Stimulated activated CD4-positive, alpha-beta T cell treated with anti-CD3 and anti-CD28 coated beads, Interleukin-15, amount 100 ng/mL, for 48 hours (primary cell): ENCODE measurements around the gene BTBD9.
"Not testable (repeated sequence)": the region's sequence is repeated elsewhere in the genome, so short reads cannot be mapped to it uniquely, and the experiment has no call there.

Experiments
- DNase-seq, 2 donors: peaks; one replicate each; pipeline ENCODE4 v3.0.0-alpha.2; 2020; ENCODE audit warnings: low read depth in 2 of 2

BTBD9 gene

DNA sequence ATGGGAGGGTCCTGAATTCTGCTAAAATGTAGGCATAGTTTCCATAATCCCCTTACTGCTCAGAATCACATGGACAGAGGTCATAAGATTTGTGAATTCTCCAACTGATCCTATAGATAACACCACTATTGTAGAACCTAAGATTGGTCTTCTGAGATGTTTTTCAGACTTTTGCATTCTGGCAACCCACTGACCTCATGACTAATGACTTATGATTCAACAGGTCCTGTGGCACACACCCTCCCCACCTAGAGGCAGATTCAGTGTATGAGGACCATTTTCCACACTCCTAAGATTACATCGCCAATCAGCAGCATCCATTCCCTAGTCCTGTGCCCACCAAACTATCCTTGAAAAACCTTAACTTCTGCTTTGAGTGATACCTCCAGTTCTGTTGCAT is 207.2 kb downstream of the BTBD9 start:
- no peak for DNase-seq

DNA sequence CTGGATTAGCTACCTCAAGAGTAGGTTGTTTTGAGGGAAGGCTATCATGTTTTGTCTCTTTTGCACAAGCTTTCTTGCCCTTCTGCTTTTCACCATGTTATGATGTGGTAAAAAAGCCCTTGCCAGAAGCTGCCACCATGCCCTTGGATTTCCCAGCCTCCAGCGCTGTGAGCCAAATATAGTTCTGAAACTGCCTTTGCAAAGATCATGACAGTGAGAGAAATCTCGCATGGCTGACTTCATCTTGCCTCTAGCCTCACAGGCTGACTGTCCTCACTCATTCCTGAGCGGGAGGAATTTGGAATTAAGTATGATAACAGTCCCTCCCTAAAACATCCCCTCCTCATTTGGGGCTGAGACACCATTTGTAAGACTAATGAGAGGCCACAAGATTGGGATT is 207.7 kb downstream of the BTBD9 start:
- DNase-seq = no peak

- no peak for DNase-seq
These were observed 210.2 kb downstream of the BTBD9 start for GRCh38 chr6:38429546-38429945.

- no peak for DNase-seq
These were observed 212.1 kb downstream of the BTBD9 start for GRCh38 chr6:38427492-38428210.

GRCh38 chr6:38425788-38426488 is 213.8 kb downstream of the BTBD9 start:
- not testable (repeated sequence) for DNase-seq

- DNase-seq = no peak
These were observed 216.0 kb downstream of the BTBD9 start for GRCh38 chr6:38423746-38424145.

GRCh38 chr6:38420207-38420606 is 219.5 kb downstream of the BTBD9 start:
- DNase-seq = no peak

- DNase-seq = no peak
These were observed 222.2 kb downstream of the BTBD9 start for GRCh38 chr6:38417521-38417920.

DNA sequence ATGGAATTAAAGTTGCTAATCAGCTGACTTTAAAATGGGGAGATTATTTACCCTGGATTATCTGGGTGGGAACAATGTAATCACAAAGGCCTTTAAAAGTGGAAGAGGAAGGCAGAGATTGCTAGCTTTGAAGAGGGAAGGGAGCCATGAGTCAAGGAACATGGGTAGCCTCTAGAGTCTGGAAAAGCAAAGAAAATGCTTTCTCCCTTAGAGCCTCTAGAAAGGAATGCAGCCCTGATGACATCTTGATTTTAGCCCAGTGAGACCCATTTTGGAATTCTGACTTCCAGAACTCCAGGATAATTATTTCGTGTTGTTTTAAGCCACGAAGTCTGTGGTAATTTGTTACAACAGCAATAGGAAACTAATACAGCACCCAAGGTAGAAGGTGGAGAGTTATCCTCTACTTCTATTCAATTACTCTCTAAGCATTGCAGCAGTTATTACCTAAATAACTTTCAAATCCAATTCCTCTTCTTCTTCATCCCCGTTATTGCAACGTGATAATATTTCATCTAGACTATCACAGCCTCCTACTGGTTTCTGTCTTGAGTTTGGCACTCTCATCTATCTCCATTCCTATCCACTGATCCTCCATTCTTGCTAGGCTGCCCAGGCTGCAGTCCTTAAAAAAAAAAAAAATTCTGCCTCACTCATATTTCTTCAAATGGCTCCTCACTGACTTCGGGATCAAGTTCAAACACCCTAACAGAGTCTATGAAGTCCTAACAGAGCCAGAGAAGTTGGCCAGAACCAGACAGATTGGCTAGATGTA is 224.3 kb downstream of the BTBD9 start:
- no peak for DNase-seq

- no peak for DNase-seq
These were observed 226.5 kb downstream of the BTBD9 start for GRCh38 chr6:38413102-38413800.

DNA sequence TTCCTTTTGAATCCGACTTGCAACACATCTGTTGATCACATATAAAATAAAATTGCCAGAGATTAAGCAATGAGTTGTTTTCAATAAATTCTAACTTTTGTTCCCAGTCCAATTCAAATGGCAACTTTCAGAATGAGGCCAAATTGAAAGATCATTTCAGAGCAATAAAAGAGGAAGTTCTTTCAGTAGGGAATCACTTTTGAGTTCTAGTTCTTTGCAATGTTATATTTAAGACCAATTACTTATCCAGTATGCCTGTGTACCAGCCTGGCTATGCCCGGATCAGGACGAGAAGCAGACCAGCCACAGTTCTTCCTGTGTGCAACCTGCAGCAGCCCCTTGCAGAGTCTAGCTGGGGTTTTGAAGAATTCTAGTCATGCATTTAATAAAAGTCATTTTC is 232.5 kb downstream of the BTBD9 start:
- DNase-seq = no peak

GRCh38 chr6:38406096-38406495 is 233.6 kb downstream of the BTBD9 start:
- no peak for DNase-seq

DNA sequence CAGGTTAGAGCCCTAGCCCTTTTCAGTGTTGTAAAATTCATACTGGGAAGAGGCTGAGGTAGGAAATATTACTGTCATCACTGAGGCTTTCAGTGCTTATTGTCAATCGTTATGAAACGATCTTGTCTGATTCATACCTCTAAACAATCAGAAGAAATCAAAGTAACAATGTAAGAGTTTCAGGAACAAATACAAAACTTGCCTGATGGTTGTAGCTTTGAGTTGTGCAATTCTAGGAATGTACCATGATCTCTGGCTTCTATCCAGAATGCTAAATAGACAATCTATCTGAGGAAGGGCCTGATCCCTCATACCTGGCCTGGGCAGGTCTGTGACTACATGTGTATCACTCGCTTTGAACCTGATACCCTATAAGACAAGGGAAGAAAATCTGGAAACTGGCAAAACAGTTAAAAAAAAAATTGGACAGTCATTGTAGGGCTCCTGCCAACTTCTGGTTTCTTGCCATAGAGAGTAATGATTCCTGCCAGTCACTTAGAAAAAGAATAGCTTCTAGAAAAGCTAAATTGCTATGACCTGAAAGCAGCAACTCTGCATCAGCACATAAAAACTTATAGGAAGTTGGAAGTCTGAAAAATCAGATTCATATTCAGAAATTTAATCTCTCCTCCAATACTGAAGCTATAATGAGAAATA is 234.7 kb downstream of the BTBD9 start:
- no peak for DNase-seq

DNA sequence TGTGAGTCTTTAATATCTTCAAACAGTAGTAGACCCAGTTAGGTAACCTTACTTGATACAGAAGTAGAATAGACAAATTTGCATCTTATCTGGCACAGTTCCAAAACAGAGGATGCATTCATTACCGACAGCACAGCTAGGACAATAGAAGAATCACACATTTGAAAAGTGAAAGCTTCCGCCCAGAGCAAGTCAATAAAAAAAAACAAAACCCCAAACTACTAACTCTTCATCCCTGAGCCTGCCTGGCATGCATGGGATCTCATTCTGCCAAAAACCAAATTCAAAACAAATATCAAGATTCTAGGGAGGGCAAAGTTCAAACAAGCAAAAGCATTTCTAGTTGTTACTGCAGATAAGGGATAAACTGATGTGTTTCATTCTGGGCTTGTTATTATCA is 235.4 kb downstream of the BTBD9 start:
- no peak for DNase-seq

DNA sequence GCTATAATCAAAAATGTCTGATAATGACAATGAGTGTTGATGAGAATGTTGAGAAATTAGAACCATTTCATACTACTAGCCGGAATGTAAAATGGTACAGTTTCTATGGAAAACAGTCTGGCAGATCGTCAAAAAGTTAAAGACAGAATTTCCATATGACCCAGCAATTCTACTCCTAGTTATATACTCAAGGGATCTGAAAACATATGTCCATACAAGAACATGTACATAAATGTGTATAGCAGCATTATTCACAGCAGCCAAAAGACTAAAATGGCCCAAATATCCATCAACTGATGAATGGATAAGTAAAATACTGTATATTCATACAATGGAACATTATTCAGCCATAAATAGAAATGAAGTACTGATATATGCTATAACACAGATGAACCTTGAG is 236.2 kb downstream of the BTBD9 start:
- no peak for DNase-seq

GRCh38 chr6:38400764-38401163 is 239.0 kb downstream of the BTBD9 start:
- DNase-seq = no peak

GRCh38 chr6:38400101-38400500 is 239.6 kb downstream of the BTBD9 start:
- DNase-seq = no peak

DNA sequence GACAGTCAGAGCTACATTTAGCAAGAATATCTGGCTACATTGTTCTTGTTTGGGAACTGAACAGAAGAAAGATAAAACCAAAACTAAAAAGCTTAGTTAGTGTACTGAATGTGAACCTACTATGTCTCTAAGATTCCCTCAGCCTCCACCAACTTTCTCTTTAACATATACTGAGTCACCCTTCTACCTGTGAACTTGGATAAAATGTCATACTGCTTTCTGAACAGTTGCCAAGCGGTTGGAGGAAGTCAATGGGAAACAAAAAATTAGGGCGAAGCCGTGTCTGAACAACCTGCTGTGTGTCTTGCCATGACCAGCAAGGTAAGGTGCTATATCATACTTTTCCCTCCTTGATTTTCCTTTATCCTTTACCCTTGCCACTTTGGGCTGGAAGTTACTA is 243.5 kb downstream of the BTBD9 start:
- no peak for DNase-seq

DNA sequence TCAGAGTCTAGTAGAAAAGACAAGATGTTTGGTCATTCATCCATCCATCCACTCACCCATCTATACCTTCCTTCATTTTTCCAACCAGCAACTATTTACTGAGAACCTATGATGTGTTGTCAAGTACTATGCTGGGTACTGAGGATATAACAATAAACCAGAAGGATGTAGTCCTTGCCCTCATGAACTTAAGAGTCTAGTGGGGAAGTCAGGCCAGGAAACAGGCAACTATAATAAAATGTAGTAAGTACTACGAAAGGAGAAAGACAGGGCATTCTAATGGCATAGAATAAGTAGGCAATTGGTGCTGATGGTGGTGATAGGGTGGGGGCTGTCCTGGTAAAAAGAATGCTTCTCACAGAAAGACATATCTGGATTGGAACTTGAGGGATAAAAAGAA is 245.7 kb downstream of the BTBD9 start:
- no peak for DNase-seq

DNA sequence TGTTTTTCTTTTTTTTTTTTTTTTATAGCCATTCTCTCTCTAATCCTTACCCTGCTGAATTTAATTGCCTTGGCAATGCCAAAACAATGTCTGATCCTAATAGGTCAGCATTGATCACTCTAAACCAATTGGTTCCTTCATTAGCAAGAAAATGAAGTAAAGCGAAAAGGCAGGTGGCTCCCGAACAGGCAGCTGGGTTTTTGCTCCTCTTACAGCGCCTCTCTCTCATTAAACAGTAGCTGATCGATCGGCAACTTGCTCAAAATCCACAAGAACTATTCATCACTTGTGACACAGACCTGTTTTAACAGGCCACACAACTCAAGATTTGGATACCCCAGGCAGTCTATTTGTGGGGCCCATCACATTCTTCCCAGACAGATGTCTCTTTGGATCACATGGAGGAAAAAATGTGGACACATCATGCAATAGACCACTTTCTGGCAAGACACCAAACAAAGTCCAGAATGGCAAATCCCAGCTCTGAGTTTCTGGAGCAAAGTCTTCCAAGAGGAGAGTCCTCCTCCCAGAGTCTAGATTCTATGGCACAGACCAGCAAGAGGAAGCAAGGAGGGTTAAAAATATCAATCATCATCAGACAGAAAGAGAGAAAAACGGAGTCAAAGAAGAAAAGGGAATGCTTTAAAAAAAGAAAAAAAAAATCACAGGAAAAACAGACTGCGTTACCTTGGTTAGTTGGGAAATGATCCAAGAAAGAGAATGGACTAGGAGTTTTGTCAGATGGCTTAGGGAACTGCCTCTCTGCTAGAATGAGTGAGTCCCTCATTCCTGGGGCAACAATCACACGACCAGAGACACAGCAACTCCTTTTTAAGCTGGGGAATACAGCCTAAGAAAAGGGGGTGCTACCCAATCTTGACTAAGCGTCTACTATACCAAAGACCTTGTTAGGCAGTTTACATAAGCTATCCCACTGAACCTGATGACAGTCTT is 247.8 kb downstream of the BTBD9 start:
- no peak for DNase-seq

- no peak for DNase-seq
These were observed 248.5 kb downstream of the BTBD9 start for GRCh38 chr6:38391206-38391605.
